H9 (cell line): ENCODE data around the gene RANGAP1. TPM values are rescaled to one million over a fixed set of nuclear protein-coding genes. Genes with fewer than 3 reads are reported as not detected.

Source experiments
- DNase-seq: peaks from one replicate; pipeline ENCODE4 v3.0.0-alpha.2; 2017
- H2AFZ ChIP-seq: one replicate; pipeline ENCODE4 v1.6.1; 2013; ENCODE audit warnings: mild to moderate bottlenecking, low read length, control low read depth, moderate library complexity
- H2AK5ac ChIP-seq: 2 replicates; pipeline ENCODE4 v1.6.1; 2013; ENCODE audit warnings: low read length, control low read depth, mixed read lengths; ENCODE audit not compliant: insufficient read length
- H2BK120ac ChIP-seq: one replicate; pipeline ENCODE4 v1.6.1; 2013; ENCODE audit warnings: low read depth, mild to moderate bottlenecking, low read length, control low read depth, inconsistent platforms; ENCODE audit not compliant: poor library complexity, severe bottlenecking
- H2BK12ac ChIP-seq: 2 replicates; pipeline ENCODE4 v1.6.1; 2013; ENCODE audit warnings: low read length, control low read depth, mixed read lengths, low read depth; ENCODE audit not compliant: insufficient read length
- H2BK15ac ChIP-seq: 2 replicates; pipeline ENCODE4 v1.6.1; 2013; ENCODE audit warnings: low read depth, low read length, control low read depth
- H2BK20ac ChIP-seq: one replicate; pipeline ENCODE4 v1.6.1; 2013; ENCODE audit warnings: low read depth, mild to moderate bottlenecking, low read length, control low read depth, inconsistent platforms; ENCODE audit not compliant: poor library complexity, severe bottlenecking
- H2BK5ac ChIP-seq: 2 replicates; pipeline ENCODE4 v1.6.1; 2013; ENCODE audit warnings: low read length, control low read depth, mixed read lengths; ENCODE audit not compliant: insufficient read length
- H3K14ac ChIP-seq: 2 replicates; pipeline ENCODE4 v1.6.1; 2013; ENCODE audit warnings: low read length, control low read depth; ENCODE audit not compliant: insufficient read depth
- H3K18ac ChIP-seq: 2 replicates; pipeline ENCODE4 v1.6.1; 2013; ENCODE audit warnings: low read depth, mild to moderate bottlenecking, mixed read lengths, low read length, control low read depth; ENCODE audit not compliant: insufficient read length
- H3K23ac ChIP-seq: 2 replicates; pipeline ENCODE4 v1.6.1; 2013; ENCODE audit warnings: low read length, control low read depth, mixed read lengths, low read depth; ENCODE audit not compliant: insufficient read length
- H3K23me2 ChIP-seq: 2 replicates; pipeline ENCODE4 v1.6.1; 2013; ENCODE audit warnings: low read depth, mild to moderate bottlenecking, mixed read lengths, low read length, control low read depth; ENCODE audit not compliant: insufficient read length, poor library complexity, severe bottlenecking
- H3K27ac ChIP-seq: 2 replicates; pipeline ENCODE4 v1.5.1; 2013; ENCODE audit warnings: low read length, control low read depth, mixed read lengths, low read depth; ENCODE audit not compliant: insufficient read length
- H3K27me3 ChIP-seq: 2 replicates; pipeline ENCODE4 v1.6.1; 2013; ENCODE audit warnings: low read length, control low read depth, inconsistent platforms; ENCODE audit not compliant: insufficient read depth
- H3K4ac ChIP-seq: 2 replicates; pipeline ENCODE4 v1.6.1; 2013; ENCODE audit warnings: low read depth, mild to moderate bottlenecking, control low read depth, inconsistent platforms, low read length, moderate library complexity
- H3K4me1 ChIP-seq: 2 replicates; pipeline ENCODE4 v1.6.1; 2013; ENCODE audit warnings: low read length, control low read depth, inconsistent platforms; ENCODE audit not compliant: insufficient read depth
- H3K4me2 ChIP-seq: 2 replicates; pipeline ENCODE4 v1.6.1; 2013; ENCODE audit warnings: low read length, control low read depth, mixed read lengths; ENCODE audit not compliant: insufficient read length, insufficient read depth
- H3K56ac ChIP-seq: 2 replicates; pipeline ENCODE4 v1.6.1; 2013; ENCODE audit warnings: low read depth, mild to moderate bottlenecking, mixed read lengths, low read length, control low read depth; ENCODE audit not compliant: insufficient read length
- H3K79me1 ChIP-seq: 2 replicates; pipeline ENCODE4 v1.6.1; 2013; ENCODE audit warnings: low read depth, mild to moderate bottlenecking, moderate library complexity, low read length, control low read depth, inconsistent platforms; ENCODE audit not compliant: insufficient read depth, poor library complexity, severe bottlenecking
- H3K79me2 ChIP-seq: 2 replicates; pipeline ENCODE4 v1.6.1; 2013; ENCODE audit warnings: low read length, control low read depth, inconsistent platforms; ENCODE audit not compliant: insufficient read depth
- H3K9ac ChIP-seq: 2 replicates; pipeline ENCODE4 v1.6.1; 2013; ENCODE audit warnings: low read length, control low read depth, mixed read lengths; ENCODE audit not compliant: insufficient read length; ENCODE audit errors: extremely low read depth
- H3K9me3 ChIP-seq: one replicate; pipeline ENCODE4 v1.6.1; 2013; ENCODE audit warnings: low read depth, low read length, inconsistent platforms; ENCODE audit not compliant: control insufficient read depth
- H3T11ph ChIP-seq: one replicate; pipeline ENCODE4 v1.6.1; 2013; ENCODE audit warnings: mild to moderate bottlenecking, low read length, control low read depth, inconsistent platforms
- H4K20me1 ChIP-seq: one replicate; pipeline ENCODE4 v1.6.1; 2013; ENCODE audit not compliant: control insufficient read depth, insufficient read length, insufficient read depth
- H4K5ac ChIP-seq: 2 replicates; pipeline ENCODE4 v1.6.1; 2013; ENCODE audit warnings: low read depth, mild to moderate bottlenecking, mixed read lengths, low read length, control low read depth; ENCODE audit not compliant: insufficient read length
- H4K8ac ChIP-seq: replicated peaks from 2 replicates; pipeline ENCODE4 v1.6.1; 2013; ENCODE audit warnings: low read length, control low read depth, mixed read lengths, low read depth; ENCODE audit not compliant: insufficient read length
- H4K91ac ChIP-seq: 2 replicates; pipeline ENCODE4 v1.6.1; 2013; ENCODE audit warnings: low read depth, mild to moderate bottlenecking, moderate library complexity, mixed read lengths, low read length, control low read depth; ENCODE audit not compliant: insufficient read length
- H3K27ac Mint-ChIP-seq, 3 experiments: 2 replicates in 2 of 3; 3 replicates in 1 of 3; pipeline ENCODE4 v1.8.0; 2020 to 2021; ENCODE audit warnings: mixed read lengths in 3 of 3, mild to moderate bottlenecking in 1 of 3, moderate library complexity in 1 of 3
- H3K27me3 Mint-ChIP-seq: 2 replicates; pipeline ENCODE4 v1.8.0; 2021; ENCODE audit warnings: low read depth, mild to moderate bottlenecking, moderate library complexity, mixed read lengths
- H3K36me3 Mint-ChIP-seq, 3 experiments: 2 replicates in 2 of 3; 3 replicates in 1 of 3; pipeline ENCODE4 v1.8.0; 2020 to 2021; ENCODE audit warnings: low read depth in 3 of 3, mixed read lengths in 3 of 3; ENCODE audit not compliant: insufficient read depth in 1 of 3
- H3K4me1 Mint-ChIP-seq, 2 experiments: 2 replicates each; pipeline ENCODE4 v1.8.0; 2020; ENCODE audit warnings: mixed read lengths in 2 of 2
- H3K4me3 Mint-ChIP-seq, 2 experiments: 2 replicates in 1 of 2; 3 replicates in 1 of 2; pipeline ENCODE4 v1.8.0; 2020 to 2021; ENCODE audit warnings: mild to moderate bottlenecking in 2 of 2, mixed read lengths in 2 of 2, moderate library complexity in 1 of 2
- H3K9me3 Mint-ChIP-seq, 2 experiments: 2 replicates in 1 of 2; 3 replicates in 1 of 2; pipeline ENCODE4 v1.8.0; 2020; ENCODE audit warnings: mild to moderate bottlenecking in 2 of 2, mixed read lengths in 2 of 2, moderate library complexity in 1 of 2
- WGBS: extraction: QIAGEN DNeasy Blood & Tissue Kit; methylation state at CpG from one replicate; pipeline ENCODE4 v1.1.7; 2013; ENCODE audit warnings: missing lambda C conversion rate, low lambda C conversion rate, mixed read lengths; ENCODE audit not compliant: insufficient read length; ENCODE audit errors: extremely low coverage; 5-methylcytosine and 5-hydroxymethylcytosine counted together
- total RNA-seq: library from RNA; stranded (reverse); gene quantifications from 2 replicates; pipeline ENCODE4 v1.2.1, GENCODE V29; 2021
- TF ChIP-seq, protein P1 (sequence below): fragments of 200-600 bp; sonication (generic); conservative IDR thresholded peaks from 3 replicates; pipeline ENCODE4 v1.8.0; 2021; ENCODE audit warnings: antibody characterized with exemption, mild to moderate bottlenecking

RANGAP1 gene
- total RNA-seq, 1 experiment from 2014 or later, result 130 TPM

DNA sequence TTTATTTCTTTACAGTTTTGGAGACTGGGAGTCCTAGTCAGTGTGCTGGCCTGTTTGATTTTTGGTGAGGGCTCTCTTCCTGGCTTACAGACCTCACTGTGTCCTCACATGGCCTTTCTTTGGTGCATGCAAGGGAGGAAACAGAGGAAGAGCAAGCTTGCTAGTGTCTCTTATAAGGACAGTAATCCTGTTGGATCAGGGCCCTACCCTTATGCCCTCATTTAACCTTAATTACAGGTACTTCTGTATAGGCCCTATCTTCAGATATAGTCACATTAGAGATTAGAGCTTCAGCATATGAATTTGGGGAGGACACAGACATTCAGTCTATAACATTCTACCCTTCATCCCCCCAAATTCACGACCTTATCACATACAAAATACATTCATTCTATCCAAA, 29.6 kb upstream of the RANGAP1 start:
- Mint-ChIP-seq H3K27ac (no peak overlapping the region), H3K4me3 (no peak overlapping the region), H3K9me3 (no peaks in the 10 kb centered on the region), H3K27me3 (no peaks in the 10 kb centered on the region), H3K4me1 (peaks cover 10 to 14% of the 10 kb centered on the region in 2 experiments), H3K36me3 (peaks cover 9 to 17% (median 9%) of the 10 kb centered on the region in 3 experiments; a peak in 6 of 7 replicates)
- no peaks in the 10 kb centered on the region for H3K27me3 ChIP-seq
- peaks cover 4% of the 10 kb centered on the region; the same call in 1 of the 2 replicates for H3K4me1 ChIP-seq
- no peak overlapping the region for H4K8ac ChIP-seq
- H3K9ac ChIP-seq, result no peak overlapping the region
- no peak overlapping the region for H2BK5ac ChIP-seq
- H3K9me3 ChIP-seq, result no peaks in the 10 kb centered on the region
- no peak overlapping the region for H3K23ac ChIP-seq
- no peak overlapping the region for H3K4me2 ChIP-seq
- 100% methylated on average over 1 of the region's 1 CpG for WGBS
- H3K14ac ChIP-seq, result no peak overlapping the region
- H2BK20ac ChIP-seq, result no peak overlapping the region
- DNase-seq, result no peak
- no peak overlapping the region for H3K4ac ChIP-seq
- TF ChIP-seq, protein P1, sequence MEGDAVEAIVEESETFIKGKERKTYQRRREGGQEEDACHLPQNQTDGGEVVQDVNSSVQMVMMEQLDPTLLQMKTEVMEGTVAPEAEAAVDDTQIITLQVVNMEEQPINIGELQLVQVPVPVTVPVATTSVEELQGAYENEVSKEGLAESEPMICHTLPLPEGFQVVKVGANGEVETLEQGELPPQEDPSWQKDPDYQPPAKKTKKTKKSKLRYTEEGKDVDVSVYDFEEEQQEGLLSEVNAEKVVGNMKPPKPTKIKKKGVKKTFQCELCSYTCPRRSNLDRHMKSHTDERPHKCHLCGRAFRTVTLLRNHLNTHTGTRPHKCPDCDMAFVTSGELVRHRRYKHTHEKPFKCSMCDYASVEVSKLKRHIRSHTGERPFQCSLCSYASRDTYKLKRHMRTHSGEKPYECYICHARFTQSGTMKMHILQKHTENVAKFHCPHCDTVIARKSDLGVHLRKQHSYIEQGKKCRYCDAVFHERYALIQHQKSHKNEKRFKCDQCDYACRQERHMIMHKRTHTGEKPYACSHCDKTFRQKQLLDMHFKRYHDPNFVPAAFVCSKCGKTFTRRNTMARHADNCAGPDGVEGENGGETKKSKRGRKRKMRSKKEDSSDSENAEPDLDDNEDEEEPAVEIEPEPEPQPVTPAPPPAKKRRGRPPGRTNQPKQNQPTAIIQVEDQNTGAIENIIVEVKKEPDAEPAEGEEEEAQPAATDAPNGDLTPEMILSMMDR, result no peak
- H2AK5ac ChIP-seq, result no peak overlapping the region
- no peaks in the 10 kb centered on the region for H3K23me2 ChIP-seq
- peaks cover 4% of the 10 kb centered on the region for H3K79me1 ChIP-seq
- no peak overlapping the region for H3T11ph ChIP-seq
- no peak overlapping the region for H3K27ac ChIP-seq
- H2BK120ac ChIP-seq, result no peak overlapping the region
- no peak overlapping the region for H3K56ac ChIP-seq
- H3K79me2 ChIP-seq, result peaks cover 7% of the 10 kb centered on the region; the same call in 1 of the 2 replicates
- no peak overlapping the region for H4K5ac ChIP-seq
- no peak overlapping the region for H3K18ac ChIP-seq
- no peak overlapping the region for H4K91ac ChIP-seq
- H2AFZ ChIP-seq, result no peak overlapping the region
- no peak overlapping the region for H2BK15ac ChIP-seq
- H2BK12ac ChIP-seq, result no peak overlapping the region
- no peaks in the 10 kb centered on the region for H4K20me1 ChIP-seq
